HG02610 (cell line): ENCODE measurements around the gene PRDM12.

ENCODE experiments used
- ATAC-seq: cut with Tn5 transposase; IDR thresholded peaks from one replicate; pipeline ENCODE4 v1.9.1; 2021; ENCODE audit warnings: mild to moderate bottlenecking, moderate library complexity; ENCODE audit not compliant: unreplicated experiment

The PRDM12 gene

DNA sequence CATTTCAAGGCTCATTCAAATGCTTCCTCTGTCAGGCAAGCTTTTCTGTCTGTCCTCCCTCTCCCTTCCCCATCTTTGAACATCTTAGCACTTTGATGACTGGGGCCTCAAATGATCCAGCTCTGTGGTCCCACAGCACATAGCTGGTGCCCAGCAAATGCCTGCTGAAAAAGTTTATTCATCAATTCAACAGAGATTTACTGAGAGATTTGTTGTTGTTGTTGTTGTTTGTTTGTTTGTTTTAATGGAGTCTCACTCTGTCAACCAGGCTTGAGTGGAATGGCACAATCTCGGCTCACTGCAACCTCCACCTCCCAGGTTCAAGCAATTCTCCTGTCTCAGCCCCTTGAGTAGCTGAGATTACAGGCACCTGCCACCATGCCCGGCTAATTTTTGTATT is 23.2 kb downstream of the PRDM12 start:
- ATAC-seq: no peak

DNA sequence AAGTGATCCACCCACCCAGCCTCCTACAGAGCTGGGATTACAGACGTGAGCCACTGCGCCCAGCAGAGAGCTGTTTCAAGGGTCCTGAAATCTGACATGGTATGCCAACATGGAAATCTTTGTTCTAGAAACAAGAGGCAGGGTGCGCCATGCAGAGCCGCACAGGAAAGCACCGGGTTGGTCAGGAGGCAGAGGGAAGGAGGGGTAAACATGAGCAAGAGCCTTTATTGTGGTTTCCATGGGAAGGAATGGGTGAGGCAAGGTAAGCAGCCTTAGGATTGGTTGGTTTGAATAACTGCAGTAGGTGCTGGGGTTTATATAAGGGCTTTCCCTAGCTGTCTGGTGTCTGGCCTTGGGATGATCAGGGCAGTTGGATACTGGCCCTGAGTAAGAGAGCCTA is 23.7 kb downstream of the PRDM12 start:
- no peak for ATAC-seq

DNA sequence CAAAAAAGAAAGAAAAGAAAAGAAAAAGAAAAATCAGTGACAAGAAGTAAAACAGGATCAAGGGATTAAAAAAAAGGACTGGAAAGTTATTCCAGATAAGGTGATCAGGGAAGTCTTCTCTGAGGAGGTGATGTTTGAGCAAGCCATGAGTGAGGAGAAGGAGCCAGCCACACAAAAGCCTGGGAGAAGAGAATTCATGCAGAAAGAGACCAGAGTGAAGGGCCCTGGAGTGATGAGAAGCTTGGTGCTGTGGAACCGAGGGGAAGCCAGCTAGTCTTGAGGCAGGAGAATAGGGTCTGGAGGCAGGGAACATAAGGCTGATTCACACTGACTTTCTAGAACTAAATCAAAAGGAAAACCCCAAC is 25.2 kb downstream of the PRDM12 start:
- ATAC-seq: no peak

DNA sequence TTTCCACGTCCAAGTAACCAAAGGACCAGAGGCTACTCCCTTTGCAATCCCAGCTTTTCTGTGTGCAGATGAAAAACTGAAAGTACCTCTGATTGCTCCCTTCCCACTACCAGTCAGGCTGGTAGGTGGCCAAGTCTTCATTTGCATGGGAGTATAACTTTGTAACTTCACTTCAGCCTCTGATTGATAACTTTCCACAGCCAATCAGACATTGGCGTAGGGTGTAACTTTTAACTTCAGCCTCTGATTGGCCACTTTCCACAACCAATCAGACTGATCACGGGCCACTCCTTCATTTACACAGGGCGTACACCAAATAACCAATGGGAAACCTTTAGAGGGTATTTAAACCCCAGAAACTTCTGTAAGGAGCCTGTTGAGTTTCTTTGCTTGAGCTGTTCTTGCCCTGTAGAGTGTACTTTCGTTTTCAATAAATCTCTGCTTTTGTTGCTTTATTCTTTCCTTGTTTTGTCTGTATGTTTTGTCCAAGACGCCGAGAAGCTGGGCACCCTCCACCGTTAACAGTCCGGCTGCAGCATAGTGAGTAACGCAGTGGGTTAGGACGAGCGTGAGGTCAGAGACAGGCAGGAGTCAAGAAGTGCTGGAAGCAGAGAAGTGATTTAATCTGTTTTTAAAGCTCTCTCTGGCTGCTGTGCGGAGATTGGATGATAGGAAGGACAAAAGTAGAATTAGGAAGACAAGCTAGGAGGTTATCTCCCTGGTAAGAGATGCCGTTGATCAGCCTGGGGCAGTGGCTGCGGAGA is 25.7 kb downstream of the PRDM12 start:
- no peak for ATAC-seq

DNA sequence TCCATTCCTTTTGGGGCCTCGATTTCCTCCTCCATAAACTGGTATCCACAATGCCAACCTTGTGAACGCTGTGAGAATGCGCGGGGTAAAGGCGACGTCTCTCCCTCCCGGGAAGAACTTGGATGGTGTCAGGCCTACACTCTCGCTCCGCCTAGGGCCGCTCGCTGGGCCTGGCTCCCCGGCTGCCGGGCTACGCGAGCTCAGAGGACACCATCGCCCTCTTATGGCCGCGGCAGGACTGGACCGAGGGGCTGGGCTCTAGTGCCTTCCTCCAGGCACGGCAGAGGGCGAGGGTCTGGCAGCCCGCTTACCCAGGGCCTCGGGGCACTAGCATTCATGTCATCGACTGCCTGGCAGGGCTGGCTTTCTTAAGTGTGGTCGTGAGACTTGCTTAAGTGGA is 27.9 kb downstream of the PRDM12 start:
- ATAC-seq: no peak

DNA sequence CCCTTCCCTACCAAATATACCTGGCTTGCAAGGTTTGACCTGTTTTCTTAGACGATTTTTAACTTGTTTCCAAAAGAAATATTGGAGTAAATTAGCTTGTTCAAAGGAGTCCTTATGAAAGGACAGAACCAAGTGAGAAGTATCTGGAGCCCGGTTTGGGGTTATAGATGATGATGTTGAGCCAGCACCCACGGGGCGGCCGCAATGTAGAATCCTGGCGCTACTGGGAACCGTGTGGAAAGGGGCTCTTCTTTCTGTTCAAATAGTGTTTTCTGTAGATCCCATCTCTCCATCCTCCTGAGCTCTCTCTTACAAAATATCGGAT is 28.7 kb downstream of the PRDM12 start:
- ATAC-seq: no peak

DNA sequence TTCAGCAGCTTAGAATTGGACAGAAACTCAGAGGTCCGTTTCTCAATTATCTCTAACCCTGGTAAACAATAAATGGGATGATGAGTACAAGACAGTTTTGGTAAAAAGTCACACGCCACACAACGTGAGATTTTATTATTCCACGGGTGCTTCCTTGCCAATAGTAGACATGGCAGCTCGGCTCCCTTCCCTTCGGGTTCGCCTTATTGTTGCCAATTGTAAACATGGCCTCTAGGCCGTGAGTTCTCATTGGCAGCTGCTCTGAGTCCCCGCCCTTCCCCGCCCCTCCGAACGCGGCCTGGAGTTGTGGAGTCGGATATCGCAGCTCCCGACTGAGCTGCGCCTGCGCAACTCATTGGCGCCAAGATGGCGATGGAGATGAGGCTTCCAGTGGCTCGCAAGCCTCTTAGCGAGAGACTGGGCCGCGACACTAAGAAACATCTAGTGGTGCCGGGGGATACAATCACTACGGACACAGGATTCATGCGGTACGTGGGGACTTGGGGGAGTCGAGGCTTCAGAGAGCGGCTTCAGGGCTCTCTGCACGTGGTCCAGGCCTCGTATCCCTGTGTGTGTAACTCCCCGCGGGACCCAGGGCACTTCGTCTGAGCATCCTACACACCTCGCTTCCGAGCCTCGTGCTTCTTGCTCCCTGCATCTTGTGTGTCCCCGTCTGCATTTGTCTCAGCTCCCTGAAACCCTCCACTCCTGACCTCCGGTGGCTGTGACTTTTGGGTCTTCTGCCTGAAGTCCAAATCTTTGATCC is 29.2 kb downstream of the PRDM12 start, which contains the start of gene EXOSC2:
Gene EXOSC2, plus strand, starts transcription at position 355 of the 766 bp plus-strand sequence. Its CDS starts 12 bp downstream, at position 367.
- ATAC-seq: peak; percentile 93

DNA sequence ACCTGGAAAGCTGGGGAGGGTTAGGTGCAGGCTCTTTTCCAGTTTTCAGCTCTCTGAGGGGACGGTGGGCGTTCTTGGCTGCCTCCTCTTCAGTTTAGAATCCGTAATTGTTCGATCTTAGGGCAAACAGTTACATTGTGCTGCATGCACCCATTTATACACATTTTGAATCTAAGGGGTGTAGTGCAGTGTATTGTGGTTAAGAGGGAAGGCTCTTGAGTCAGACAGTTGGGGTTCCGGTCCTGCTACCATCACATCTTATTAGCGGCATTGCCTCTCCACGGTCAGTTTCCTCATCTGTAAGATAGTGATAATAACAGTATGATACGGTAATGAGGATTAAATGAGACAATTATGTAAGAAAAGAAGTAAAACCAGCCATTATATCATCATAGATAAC is 29.8 kb downstream of the PRDM12 start:
- ATAC-seq: no peak

DNA sequence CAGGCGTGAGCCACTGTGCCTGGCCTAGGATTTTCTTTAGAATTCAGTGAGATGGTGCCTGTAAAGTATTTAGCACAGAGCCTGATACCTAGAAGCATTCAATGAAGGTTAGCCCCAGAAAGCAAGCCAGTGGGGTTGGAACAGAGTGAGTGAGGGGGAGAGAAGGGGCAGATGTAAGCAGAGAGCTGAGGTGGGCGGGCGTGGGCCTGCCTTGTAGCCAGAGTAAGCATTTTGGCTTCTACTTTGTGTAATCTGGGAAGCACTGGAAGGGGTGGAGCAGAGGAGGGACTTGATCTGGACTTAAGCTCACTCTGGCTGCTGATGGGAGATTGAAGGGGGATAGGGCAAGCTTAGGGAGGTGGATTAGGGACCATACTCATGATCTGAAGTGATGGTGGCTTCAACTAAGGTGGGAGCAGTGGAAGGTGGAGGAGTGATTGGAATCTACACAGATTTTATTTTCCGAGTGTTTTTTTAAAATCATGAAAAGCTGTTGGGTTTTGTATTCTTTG is 31.8 kb downstream of the PRDM12 start:
- ATAC-seq: no peak

DNA sequence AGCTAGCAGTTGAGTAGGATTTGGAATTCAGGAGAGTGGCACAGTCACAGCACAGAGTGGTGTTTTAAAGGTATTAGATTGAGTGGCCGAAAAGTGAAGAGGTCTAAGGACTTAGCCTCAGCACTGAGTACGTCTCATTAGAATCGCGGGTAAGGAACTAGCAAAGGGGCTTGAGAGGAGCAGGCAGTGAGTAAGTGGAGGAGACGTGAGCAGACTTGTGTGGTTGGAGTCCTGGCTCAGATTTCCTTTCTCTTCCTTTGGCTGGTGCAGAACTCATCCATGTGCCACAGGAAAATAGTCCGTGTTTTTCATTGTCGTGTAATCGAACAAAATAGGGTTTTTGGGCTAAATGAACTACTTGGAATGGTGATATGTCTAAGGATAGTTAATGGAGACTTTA is 32.6 kb downstream of the PRDM12 start:
- ATAC-seq: no peak

DNA sequence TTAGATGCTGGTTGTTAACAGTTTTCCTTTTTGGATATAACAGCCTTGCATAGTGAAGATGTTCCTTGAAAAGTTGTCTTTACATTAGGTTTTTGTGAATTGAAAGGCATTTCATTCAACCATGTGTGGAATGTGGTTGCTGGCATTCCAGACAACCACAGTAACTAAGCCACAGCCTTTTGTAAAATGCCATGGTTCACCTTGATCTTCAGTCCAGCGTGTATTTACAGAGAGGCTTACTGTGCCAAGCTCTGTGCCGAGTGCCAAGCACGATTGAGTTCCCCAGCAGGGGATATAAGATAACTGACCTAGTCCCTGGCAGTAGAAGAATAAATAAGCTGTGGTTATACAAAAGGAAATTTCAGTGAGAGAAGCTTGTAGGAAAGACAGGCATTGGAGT is 34.1 kb downstream of the PRDM12 start:
- ATAC-seq: no peak

DNA sequence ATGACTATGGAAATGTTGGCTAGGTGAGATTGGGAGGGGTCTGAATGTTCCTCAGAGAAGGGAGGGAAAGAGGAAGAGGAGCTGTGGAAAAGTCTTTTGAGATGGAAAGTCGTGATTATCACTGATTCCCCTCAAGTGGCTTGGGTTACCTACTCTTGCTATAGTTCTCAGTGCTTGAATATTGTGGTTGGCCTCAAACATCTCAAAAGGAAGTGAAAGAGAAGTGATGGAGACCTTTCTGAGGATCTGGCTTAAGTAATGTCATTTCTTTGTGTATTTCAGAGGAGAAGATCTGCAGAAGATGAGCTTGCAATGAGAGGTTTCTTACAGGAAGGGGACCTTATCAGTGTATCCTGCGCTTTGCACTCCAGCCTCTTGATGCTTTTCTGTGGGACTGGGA is 34.7 kb downstream of the PRDM12 start:
- ATAC-seq: no peak

DNA sequence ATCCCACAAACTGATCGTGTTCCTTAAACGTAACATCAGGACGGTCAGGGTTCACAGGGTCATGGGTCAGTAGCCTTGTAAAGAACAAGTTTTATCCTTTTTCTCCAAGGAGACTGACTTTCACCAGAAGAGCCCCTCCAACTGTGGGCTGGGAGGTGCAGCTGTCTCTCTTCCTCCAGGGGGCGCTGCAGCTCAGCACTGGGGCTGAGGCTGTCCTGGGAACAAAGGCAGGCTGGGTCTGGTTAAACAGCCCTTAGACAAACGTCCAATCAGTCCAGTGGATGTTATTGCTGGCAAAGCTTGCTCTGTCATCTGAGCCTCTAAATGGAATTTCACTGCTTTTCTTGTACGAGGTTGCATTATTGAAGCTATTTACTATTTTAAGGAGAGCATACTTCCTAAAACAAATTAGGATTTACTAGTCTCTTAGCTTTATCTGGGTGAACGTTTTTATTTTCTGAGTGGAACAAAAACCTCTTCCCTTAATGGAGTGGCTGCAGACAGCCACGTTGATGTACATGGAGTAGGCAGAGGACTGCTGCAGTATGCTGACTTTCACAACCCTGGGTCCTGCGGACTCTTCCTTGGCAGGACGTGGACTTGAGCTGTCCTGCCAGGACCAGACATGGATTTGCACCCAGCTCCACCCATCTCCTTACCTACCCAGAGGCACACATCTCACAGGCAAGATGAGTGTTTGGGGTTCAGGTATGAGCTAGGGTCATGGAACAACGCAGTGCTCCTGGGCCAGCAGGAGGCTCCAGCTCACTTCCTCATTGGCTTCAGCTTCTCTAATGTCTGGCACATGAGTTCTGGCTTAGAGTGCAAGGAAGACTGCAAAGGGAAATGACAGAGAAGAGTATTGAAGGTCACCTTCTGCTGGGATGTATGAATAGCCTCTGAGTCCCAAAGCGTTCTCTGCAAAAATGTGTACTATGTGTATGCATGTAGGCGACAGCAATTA is 36.9 kb downstream of the PRDM12 start:
- ATAC-seq: no peak

DNA sequence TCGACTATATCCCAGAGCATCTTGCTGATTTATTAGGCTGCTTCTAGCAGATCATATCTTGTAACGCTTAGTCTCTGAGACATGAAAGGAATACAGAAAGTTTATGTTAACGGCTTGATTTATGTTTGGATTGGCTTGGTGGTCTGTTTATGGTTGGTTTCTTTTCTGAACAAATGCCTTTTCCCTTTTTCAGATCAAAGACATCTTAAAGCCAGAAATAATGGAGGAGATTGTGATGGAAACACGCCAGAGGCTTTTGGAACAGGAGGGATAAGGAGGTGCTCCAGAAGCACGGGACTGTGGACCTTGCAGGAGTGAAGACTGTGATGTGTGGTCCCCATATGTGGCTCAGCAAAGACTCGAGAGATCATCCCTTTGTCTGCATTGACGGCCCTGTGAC is 39.1 kb downstream of the PRDM12 start:
- no peak for ATAC-seq

DNA sequence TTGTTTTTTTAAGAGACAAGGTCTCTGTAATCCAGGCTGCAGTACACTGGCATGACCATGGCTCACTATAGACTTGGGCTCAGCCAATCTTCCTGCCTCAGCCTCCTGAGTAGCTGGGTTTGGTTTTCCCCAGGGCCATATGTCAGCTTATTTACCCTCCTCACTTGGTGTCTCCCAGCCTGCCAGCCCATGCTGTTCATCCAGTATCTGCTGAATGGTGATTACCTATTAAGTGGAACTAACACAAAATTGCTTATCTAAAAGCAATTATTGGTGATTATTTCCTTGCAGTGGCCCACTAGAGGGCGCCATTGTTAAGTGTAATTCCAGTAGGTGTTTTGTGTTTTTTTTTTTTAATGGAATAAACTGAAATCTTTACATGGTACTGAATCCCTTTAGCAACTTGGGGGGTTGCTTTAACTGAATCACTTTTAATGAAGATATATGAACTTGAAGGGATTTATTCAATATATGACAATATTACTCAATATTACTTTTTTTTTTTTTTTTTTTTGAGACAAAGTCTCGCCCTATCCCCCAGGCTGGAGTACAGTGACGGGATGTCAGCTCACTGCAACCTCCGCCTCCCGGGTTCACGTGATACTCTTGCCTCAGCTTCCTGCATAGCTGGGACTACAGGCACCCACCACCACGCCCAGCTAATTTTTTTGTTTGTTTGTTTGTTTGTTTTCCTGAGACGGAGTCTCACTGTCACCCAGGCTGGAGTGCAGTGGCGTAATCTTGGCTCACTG is 43.0 kb downstream of the PRDM12 start:
- ATAC-seq: no peak

DNA sequence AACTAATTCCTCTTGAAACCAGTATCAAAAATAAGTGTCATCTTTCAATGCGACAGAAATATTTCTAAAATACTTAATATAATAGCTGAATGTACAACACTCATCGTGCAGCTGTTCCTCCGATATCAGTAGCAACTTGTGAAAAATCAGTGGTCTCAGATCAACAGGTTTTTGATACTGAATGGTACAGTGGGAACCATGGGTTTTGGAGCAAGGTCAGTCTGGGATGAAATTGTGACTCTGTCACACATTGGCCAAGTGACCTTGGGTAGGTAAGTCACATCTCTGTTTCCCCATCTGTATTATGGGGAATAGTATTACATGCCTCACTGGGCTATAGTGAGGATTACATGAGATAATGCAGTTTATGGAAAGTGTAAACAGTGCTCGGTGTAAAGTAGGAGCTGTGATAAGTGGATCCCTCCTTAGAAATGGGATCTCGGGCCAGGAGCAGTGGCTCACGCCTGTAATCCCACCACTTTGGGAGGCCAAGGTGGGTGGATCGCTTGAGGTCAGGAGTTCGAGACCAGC is 46.5 kb downstream of the PRDM12 start:
- no peak for ATAC-seq

DNA sequence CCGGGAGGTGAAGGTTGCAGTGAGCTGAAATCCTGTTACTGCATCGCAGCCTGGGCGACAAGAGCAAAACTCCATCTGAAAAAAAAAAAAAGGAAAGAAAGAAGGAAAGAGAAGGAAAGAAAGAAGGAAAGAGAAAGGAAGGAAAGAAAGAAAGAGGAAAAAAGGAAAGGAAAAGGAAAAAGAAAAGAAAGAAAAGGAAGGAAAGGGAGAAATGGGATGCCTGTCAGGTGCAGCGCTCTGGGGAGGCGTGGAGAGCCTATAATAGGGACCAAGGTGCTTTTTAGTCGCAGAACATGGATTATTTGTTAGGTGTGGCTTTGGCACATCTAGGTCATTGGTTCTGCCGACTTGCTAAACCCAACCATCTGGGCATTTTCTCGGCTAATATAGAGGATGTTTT is 47.1 kb downstream of the PRDM12 start:
- no peak for ATAC-seq

DNA sequence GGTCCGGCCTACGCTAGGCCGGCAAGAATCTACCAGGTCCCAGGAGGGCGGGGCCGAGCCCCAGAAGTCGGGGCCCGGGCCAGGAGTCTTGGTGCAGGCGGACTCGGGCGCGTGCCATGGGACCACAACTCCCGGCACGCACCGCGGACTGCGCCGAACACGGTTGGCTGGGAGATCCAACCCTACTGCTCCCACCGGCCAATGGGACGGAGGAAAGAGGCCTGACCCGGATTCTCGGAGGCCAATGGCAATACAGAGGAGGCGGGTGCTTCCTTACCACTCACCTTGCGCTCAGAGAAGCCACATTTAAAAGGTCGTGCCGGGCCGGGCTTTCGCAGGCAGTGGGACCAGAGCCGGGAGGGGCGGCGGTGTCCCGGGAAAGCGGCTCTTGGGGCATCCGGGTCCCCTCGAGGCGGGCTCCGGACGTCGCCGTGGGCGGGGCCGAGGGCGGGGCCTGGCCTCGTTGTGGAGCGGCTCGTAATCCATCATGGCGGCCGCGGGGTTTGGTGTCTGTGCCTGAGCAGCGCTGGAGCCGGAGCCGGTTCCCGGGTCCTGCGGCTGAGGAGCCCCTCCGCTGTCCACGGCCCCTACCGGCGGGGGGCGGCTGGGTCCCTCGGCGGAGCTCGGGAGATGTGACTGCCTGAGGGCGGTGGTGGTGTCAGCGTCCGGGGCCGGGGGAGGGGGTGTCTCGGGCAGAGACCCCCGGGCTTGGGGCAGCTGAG is 48.3 kb downstream of the PRDM12 start:
- peak; percentile 97 for ATAC-seq

DNA sequence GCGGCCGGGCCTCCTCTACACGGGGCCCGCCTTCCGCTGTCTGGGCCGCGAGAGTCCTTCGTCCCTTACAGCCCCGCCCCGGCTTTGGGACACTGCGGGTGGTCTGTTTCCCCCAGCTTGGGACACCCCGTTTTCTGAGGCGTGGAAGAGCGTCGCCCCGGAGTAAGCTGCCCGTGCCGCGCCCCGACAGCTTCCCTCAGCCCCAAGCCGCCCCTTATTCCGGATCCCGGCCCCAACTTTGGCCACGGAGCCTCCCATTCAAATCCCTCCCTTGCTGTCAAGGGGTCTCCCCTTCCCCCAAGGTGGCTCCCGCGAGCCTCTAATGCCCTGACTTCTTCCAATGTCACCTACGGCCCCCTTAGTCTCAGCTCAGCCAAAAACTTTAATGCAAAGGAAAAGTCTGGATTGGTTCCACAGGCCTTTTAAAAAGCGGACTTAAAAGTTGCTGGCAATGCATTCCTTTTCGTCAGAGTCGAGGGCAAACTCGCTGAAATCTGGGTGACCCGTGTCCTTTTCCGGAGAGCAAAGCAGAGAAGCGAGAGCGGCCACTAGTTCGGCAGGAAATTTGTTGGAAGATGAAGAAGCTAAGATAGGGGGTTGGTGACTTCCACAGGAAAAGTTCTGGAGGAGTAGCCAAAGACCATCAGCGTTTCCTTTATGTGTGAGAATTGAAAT is 49.0 kb downstream of the PRDM12 start:
- no peak for ATAC-seq
